ENCODE measurements around the gene UGT3A1.

DNA sequence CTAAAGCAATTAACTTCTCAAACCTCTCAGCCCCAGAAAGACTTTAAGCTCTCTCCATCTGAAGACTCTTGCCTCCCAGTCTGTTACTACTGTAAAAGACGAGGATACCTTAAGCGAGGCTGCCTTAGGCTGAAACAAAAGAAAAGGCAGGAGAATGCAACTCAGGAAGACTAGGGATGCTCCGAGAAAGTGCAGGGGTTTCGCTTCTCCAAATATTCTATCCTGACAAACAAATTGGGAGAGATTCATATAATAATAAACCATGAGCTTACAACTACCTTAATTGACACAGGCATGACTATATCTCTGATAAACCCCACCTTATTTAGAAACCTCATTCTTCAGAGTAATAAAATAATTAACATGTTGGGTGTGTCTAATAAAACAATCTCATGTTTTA lies 4.9 kb upstream of the UGT3A1 start:
- TF ChIP-seq EZH2 (IDR thresholded peaks at IDR 0.05; ENCODE audit: borderline replicate concordance, low read depth, low read length, poor library complexity, severe bottlenecking) (no peak), CTCF (conservative IDR thresholded peaks at IDR 0.05; ENCODE audit: low read depth, low read length) (no peak)

Measured in A673 (cell line).